ENCODE data around the gene ENHO. TPM values are rescaled to one million over a fixed set of nuclear protein-coding genes. Genes with fewer than 3 reads are reported as not detected.

ENHO gene
- total and polyA plus RNA-seq, 2 donors (not counting 1 experiment from before 2014, with no cell fraction given) = not detected

DNA sequence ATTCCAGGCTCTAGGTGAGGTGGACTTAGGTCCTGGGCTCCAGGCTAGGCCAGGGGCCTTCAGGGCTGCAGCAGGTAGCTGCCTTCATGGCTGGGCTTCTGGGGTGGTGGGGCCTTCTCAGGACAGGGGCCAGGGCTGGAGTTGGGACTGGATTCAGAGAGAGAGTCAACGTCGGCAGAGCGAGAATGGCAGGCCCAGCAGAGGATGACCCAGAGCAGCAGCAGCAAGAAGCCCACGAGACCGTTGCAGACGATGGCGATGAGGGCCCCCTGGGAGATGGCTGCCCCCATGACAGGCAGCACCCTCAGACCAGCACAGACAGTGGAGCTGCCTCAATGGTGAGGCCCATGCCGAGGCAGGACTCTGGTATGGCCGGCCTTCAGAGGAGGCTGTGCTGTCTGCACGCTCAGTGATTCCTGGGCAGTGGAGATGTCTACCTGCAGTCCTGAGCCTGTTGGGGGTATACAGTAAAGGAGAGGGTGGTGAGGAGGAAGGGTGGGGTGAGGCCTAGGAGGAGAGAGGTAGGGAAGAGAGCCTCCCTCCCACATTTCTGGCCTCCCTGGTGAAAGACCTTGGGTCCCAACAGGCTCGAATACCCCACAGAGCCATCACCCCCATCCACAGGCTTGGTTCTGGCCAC lies 1.3 kb downstream of the ENHO start:
- H3K27ac ChIP-seq (ENCODE audit: insufficient read depth, low read length) = no peak overlapping the region
- no peaks in the 10 kb centered on the region for H3K9me3 ChIP-seq (ENCODE audit: control insufficient read depth, insufficient read depth, low read depth, low read length)
- no peak for TF ChIP-seq EZH2 (IDR thresholded peaks at IDR 0.05; ENCODE audit: low read length, missing control alignments)
- TF ChIP-seq, protein P1, sequence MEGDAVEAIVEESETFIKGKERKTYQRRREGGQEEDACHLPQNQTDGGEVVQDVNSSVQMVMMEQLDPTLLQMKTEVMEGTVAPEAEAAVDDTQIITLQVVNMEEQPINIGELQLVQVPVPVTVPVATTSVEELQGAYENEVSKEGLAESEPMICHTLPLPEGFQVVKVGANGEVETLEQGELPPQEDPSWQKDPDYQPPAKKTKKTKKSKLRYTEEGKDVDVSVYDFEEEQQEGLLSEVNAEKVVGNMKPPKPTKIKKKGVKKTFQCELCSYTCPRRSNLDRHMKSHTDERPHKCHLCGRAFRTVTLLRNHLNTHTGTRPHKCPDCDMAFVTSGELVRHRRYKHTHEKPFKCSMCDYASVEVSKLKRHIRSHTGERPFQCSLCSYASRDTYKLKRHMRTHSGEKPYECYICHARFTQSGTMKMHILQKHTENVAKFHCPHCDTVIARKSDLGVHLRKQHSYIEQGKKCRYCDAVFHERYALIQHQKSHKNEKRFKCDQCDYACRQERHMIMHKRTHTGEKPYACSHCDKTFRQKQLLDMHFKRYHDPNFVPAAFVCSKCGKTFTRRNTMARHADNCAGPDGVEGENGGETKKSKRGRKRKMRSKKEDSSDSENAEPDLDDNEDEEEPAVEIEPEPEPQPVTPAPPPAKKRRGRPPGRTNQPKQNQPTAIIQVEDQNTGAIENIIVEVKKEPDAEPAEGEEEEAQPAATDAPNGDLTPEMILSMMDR (conservative IDR thresholded peaks at IDR 0.05 in 1 of 2, IDR thresholded peaks at IDR 0.05 in 1 of 2; ENCODE audit: low read depth in 1 of 2, low read length in 2 of 2) = no peak
- no peaks in the 10 kb centered on the region for H3K36me3 ChIP-seq (ENCODE audit: control insufficient read depth, insufficient read depth, low read length)
- peaks cover 6% of the 10 kb centered on the region for H3K27me3 ChIP-seq (ENCODE audit: control insufficient read depth, insufficient read depth, low read length)
- no peaks in the 10 kb centered on the region for H4K20me1 ChIP-seq (ENCODE audit: control insufficient read depth, extremely low read depth, insufficient read depth, low read length)
- no peak overlapping the region for H3K4me2 ChIP-seq (ENCODE audit: extremely low read depth, insufficient read depth, low read length)
- H3K79me2 ChIP-seq (ENCODE audit: control insufficient read depth, insufficient read depth, low read length) = no peaks in the 10 kb centered on the region
- H3K4me1 ChIP-seq (ENCODE audit: control insufficient read depth, extremely low read depth, insufficient read depth, low read length) = no peaks in the 10 kb centered on the region
- no peak overlapping the region for H3K4me3 ChIP-seq (replicated peaks in 1 of 4; ENCODE audit: control extremely low read depth in 1 of 4, insufficient read depth in 1 of 4, low read depth in 3 of 4, low read length in 4 of 4)
- no peak overlapping the region for H3K9ac ChIP-seq (ENCODE audit: insufficient read depth, low read length)
- no peak overlapping the region for H2AFZ ChIP-seq (ENCODE audit: low read length)
- DNase-seq (ENCODE audit: low read depth in 2 of 2) = no peak

DNA sequence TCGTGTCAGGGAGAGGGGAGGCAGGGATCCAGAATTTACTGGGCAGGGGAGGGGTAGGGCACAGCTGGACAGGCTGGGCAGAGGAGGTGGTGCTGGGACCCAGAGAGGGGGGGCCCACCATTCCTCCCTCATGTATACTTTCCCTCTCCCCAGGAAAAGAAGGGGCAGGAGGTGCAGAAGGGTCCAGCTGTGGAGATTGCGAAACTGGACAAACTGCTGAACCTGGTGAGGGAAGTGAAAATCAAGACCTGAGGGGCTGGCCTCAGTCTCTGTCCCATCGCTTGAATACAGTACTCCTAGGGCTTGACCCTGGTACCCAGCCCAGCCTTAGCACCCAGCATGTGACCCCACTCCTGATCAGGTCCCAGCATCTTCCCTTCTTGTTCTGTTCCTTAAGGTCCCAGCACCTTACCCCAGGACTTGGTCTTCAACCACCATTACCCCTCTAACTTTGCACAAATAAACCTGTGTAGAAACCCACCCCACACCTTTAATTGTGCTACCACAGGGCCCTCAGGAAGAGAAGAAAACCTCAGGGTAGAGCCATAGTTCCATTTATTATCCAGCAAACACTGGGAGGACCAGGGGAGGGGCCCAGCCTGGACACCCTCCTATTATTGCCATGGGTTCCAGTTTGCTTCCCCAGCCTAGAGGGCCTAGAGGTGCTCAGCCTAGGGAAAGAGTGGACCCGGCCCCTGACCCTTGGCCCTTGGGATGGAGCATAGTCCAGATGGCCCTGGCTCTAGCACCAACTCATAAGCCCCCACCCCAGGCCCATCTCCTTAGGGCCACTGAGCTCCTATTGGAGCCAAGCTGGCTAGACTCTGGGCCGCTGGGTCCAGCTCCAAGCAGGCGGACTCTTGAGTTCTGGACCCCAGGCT lies 2.0 kb downstream of the ENHO start:
- TF ChIP-seq, protein P1 (conservative IDR thresholded peaks at IDR 0.05 in 1 of 2, IDR thresholded peaks at IDR 0.05 in 1 of 2; ENCODE audit: low read depth in 1 of 2, low read length in 2 of 2) = no peak
- TF ChIP-seq EZH2 (IDR thresholded peaks at IDR 0.05; ENCODE audit: low read length, missing control alignments) = no peak
- Histone ChIP-seq H3K4me1 (ENCODE audit: control insufficient read depth, extremely low read depth, insufficient read depth, low read length) (no peaks in the 10 kb centered on the region), H3K27me3 (ENCODE audit: control insufficient read depth, insufficient read depth, low read length) (peaks cover 6% of the 10 kb centered on the region), H3K4me2 (ENCODE audit: extremely low read depth, insufficient read depth, low read length) (no peak overlapping the region), H3K9ac (ENCODE audit: insufficient read depth, low read length) (no peak overlapping the region), H3K36me3 (ENCODE audit: control insufficient read depth, insufficient read depth, low read length) (no peaks in the 10 kb centered on the region), H4K20me1 (ENCODE audit: control insufficient read depth, extremely low read depth, insufficient read depth, low read length) (no peaks in the 10 kb centered on the region), H3K4me3 (replicated peaks in 1 of 4; ENCODE audit: control extremely low read depth in 1 of 4, insufficient read depth in 1 of 4, low read depth in 3 of 4, low read length in 4 of 4) (no peak overlapping the region), H3K27ac (ENCODE audit: insufficient read depth, low read length) (no peak overlapping the region), H3K9me3 (ENCODE audit: control insufficient read depth, insufficient read depth, low read depth, low read length) (no peaks in the 10 kb centered on the region), H3K79me2 (ENCODE audit: control insufficient read depth, insufficient read depth, low read length) (no peaks in the 10 kb centered on the region), H2AFZ (ENCODE audit: low read length) (no peak overlapping the region)
- no peak for DNase-seq (ENCODE audit: low read depth in 2 of 2)

DNA sequence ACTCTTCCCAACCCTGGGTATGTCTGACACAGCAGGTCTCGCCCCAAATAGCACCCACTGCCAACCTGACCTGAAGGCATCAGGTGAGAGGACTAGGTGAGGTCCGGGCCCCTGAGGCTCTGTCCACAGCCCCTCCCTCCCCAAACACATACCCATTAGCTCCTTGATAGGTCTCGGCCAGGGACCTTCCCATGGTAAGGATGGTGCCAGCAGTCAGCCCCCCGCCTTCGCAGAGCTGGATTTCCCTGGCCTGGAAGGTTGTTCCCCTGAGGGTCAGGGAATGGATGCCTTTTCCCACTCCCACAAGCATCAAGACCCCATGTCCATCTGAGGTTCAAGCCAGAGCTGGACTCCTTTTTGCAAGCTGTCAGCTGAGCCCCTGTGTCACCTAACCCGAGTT lies 2.7 kb downstream of the ENHO start:
- no peak overlapping the region for H3K9ac ChIP-seq (ENCODE audit: insufficient read depth, low read length)
- no peaks in the 10 kb centered on the region for H3K9me3 ChIP-seq (ENCODE audit: control insufficient read depth, insufficient read depth, low read depth, low read length)
- no peak overlapping the region for H3K4me3 ChIP-seq (replicated peaks in 1 of 4; ENCODE audit: control extremely low read depth in 1 of 4, insufficient read depth in 1 of 4, low read depth in 3 of 4, low read length in 4 of 4)
- TF ChIP-seq EZH2 (IDR thresholded peaks at IDR 0.05; ENCODE audit: low read length, missing control alignments) = no peak
- TF ChIP-seq, protein P1 (conservative IDR thresholded peaks at IDR 0.05 in 1 of 2, IDR thresholded peaks at IDR 0.05 in 1 of 2; ENCODE audit: low read depth in 1 of 2, low read length in 2 of 2) = no peak
- H2AFZ ChIP-seq (ENCODE audit: low read length) = no peak overlapping the region
- peaks cover 6% of the 10 kb centered on the region for H3K27me3 ChIP-seq (ENCODE audit: control insufficient read depth, insufficient read depth, low read length)
- H4K20me1 ChIP-seq (ENCODE audit: control insufficient read depth, extremely low read depth, insufficient read depth, low read length) = no peaks in the 10 kb centered on the region
- no peaks in the 10 kb centered on the region for H3K79me2 ChIP-seq (ENCODE audit: control insufficient read depth, insufficient read depth, low read length)
- H3K36me3 ChIP-seq (ENCODE audit: control insufficient read depth, insufficient read depth, low read length) = no peaks in the 10 kb centered on the region
- no peak overlapping the region for H3K4me2 ChIP-seq (ENCODE audit: extremely low read depth, insufficient read depth, low read length)
- no peak for DNase-seq (ENCODE audit: low read depth in 2 of 2)
- no peak overlapping the region for H3K27ac ChIP-seq (ENCODE audit: insufficient read depth, low read length)
- no peaks in the 10 kb centered on the region for H3K4me1 ChIP-seq (ENCODE audit: control insufficient read depth, extremely low read depth, insufficient read depth, low read length)
